GM10847 (cell line): Measurements from ENCODE around the gene FHOD3.

Experiments
- POLR2A ChIP-seq: IDR thresholded peaks from 2 replicates; pipeline ENCODE4 v1.6.1; 2011; ENCODE audit not compliant: insufficient read length; ENCODE audit errors: extremely low read depth

Gene FHOD3

DNA sequence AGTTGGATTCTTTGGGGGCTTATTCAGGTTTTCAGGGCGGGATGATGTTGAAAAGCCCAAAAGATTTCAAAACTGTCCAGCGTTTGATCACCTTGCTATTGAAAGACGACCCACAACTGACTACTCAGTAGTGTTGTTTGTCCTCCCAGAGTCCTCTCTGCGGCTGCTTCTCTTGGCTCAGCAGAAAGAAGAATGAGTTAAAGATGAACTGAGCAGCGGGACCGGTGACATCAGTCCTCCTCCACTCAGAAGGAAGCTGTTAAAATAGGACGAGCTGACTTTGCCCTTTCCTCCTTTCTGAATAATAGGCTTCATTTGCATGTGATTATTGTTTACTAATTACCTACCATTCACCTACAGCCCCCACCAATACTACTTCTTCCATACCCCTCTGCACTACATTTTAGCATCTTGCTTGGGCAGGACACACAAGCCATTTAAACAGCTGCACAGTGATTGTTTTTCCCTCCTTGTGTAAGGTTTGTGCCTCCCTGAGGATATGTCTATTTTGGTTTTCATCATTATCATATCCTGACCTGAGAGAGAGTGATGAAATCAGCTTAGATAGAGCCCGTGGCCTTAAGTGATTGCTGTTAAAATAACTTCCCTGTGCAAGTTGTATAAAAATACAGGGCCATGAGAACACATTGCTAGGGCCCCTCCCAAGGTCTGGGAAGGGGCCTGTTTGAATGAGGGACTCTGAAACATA, 261.8 kb downstream of the FHOD3 start:
- TF ChIP-seq POLR2A: no peak

DNA sequence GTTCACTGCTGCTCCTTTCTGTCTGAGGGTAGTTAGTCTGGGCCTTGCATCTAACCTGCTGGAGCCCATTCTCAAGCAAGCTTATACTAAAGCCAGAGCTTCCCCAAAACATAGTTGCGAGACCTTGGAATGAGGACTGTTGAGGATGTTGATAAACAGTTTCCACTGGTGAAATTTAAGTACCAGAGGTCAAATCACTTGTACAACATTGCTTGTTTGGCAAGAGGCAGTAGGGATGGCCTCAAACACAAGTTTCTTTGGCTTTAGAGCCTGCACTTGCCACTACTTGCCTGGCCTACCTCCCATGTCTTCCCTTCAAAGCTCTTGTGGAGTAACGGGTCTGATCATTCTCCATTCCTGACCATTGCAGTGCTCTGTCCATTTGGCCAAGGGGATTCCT, 262.7 kb downstream of the FHOD3 start:
- no peak for TF ChIP-seq POLR2A

DNA sequence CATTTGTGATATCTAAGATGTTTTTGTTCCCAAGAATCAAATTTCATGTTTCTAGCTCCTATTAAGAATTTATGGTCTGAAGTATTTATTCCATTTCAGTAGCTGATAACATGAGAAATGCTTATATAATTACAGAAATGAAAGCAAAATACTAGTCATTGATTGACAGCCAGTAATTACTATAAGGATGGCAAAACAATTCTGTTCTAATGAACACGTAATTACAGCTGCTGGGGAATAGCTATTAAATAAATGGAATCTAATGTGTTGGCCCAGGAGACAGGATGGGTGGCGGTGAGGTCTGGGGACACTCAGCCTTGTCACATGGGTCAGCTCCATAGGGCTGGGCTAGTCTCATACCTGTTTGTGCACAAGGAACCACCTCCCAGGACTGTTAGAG, 263.5 kb downstream of the FHOD3 start:
- TF ChIP-seq POLR2A: no peak

DNA sequence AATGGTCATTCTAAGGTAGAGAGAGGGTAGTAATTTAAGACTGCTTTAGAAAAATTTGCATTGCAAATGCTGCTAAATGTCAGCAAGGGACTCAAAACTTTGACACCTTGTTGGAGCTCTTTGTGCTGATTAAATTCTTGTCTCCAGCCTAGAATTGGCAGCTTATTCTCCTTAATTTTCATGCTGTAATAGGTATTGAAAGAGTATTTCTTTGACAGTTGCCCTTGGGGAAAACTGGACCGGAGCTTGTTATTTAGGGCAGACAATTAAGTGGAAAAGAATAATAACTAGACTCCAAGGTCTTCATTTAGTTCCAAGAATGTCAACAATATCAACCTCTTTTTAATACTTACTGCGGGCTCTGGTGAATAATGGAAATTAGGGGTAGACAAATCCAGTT, 267.3 kb downstream of the FHOD3 start:
- no peak for TF ChIP-seq POLR2A

DNA sequence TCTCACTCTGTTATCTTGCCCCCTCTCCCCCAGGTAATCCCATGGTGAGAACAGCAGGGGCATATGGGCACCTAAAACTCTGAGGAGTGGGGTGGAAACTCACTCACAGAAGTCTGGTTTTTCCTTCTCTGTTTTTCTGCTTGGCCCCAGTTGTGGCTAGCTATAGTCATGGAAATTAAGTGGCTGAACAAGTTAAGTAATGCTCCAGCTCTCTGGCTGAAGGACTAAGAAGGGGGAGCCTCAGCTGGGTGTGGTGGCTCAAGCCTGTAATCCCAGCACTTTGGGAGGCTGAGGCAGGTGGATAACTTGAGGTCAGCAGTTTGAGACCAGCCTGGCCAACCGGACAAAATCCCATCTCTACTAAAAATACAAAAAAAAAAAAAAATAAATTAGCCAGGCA, 270.3 kb downstream of the FHOD3 start:
- TF ChIP-seq POLR2A: no peak

DNA sequence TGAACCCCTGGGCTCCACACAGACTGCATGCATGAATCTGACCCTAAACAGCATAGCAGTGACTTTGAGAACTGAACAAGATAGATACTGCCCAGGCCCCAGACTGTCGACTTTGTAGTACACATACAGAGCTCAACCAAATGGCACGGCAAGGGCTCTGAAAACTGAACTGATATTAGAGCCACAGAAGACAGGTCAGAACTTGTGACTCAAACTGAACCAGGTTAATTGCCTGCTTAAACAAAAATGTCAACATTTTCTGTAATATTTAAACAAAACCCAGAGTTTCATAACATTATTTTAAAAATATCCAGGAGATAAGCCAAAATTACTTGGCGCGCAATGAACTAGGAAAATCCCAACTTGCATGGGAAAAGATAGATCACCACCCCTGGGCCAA, 271.0 kb downstream of the FHOD3 start:
- no peak for TF ChIP-seq POLR2A

DNA sequence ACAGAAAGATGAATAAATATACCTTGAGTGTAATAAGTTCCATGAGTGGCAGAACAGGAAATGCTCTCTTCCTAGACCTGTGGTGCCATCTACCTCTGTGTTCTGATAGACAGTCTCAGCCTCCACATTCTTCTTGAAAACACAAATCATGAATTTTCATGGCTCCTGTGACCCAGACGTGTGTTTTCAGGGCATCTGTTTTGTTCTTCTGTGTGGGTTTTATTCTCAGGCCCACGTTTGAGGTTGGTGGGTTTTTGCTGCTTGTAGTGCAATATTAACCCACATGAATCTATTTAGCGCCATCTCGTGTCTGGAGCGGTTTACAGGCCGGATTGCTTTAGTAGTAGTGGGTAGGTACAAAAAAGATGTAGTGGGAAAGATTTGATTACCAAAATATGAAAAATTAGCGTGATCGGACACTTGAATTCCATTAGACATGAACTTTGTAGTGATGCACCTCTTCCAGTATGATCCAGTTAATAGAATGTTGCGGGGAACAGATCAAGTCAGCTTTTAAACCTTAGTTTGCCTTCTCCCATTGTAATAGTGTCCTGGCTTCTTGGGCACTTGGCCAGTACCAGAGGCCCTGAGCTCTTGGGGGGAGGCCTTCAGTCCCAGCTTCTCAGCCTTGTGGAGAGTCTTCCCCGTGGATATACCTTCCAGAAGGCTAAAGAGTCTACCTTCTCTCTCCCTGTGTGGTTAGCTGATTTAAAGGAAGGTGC, 274.8 kb downstream of the FHOD3 start:
- no peak for TF ChIP-seq POLR2A

DNA sequence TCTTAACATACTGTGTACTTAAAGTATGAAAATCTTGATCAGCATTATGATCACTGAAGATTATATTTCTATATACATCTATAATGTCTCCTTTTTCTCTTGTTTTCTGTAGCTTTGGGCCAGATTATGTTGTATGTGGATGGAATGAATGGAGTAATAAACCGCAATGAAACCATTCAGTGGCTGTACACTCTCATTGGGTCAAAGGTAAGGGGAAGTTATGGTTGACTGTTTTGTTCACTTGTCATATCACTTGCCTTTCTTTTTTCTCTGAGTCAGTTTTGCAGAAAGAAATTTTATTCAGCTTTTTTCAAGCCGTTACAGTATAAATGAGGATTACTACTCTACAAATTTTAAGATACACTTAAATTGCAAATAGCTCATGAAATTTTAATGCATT, 278.8 kb downstream of the FHOD3 start:
- no peak for TF ChIP-seq POLR2A

DNA sequence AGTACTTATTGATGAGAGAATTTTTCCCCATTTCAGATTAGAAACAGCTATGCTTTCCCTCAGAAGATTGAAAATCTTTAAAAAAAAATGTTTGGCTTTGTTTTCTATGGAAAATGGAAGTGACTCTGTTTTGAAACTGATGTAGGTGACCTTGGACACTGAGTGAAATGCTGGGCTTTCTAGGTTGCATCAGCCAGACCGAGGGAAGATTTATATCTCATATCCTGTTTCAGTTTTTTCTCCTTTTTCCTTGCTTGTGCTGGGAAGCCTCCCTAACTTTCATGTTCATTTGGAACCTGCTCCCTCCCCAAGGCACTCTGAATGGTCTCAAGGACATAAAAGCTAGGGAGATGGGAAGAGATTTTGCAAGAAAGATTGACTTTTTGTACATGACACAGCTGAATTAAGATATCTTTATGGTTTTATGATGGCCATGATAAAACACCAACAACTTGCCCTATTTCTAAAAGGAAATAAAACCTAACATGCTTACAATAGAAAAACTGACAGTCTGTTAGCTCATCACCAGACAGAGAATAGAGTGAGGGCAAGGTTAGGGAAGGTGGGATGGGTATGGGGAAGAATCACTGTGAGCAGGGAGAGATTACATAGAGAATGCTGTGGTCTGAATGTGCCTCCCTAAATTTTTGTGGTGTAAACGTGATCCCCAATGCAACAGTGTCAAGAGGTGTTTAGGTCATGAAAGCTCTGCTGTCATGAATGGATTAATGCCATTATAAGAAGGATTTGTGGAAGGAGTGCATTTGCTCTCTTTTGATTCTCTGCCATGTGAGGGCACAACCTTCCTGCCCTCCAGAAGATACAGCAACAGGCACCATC, 281.6 kb downstream of the FHOD3 start:
- TF ChIP-seq POLR2A: no peak

DNA sequence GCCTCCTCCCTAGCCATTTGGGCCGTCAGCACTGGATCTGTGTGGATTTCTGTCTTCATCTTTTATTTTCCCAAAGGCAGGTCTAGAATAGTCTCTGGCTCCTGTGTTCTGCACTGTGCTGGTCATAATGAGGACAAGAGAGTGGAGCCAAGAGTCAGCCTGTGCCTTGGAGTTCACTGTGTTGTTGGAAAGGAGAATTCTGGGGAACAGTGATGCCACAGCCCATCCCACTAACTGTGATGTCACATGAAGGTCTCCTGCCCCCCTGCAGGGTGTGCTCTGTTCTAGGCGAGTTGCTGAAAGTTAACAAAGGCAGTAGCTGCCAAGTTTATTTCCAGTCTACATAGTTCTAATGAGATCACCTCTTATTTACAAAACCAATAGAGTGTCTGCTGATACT, 282.8 kb downstream of the FHOD3 start:
- TF ChIP-seq POLR2A: no peak

DNA sequence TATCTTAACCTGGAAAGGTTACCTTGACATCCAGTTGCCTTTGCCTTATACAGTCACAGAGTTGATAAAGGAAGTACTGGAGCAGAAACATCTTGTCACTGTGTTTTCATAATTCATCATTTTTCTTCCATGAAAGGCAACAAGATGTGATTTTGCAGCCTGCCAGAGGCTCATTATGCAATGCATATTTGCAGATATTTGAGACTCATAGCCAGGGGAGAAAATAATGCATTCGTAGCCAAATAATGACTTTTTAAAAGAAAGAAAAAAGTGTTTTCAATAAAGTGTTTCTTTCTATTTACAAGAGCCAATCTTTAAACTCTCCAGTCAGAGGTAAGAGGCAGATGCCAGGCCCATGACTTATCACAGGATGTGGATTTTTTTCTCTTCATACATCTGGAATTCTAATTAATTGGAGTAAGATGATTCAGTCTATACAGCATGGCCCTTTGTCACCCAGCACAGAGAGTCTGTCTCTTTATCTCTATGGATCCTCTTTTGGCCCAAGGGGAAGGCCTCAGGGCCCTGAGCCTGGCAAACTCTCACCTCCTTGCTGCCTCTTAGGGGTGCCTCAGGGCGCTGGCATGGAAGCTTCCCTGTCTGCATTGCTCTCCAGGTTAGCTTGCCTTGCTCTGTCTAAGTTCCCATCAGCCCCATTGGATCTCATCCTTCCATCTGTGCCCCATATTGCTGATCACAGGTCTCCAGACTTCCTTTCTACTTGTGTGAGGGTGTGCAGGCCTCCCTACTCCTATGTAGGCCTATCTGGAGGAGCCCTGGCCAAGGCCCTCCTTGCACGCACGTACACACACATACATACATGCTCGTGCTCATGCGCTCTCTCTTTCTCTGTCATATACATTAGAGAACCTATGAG, 283.6 kb downstream of the FHOD3 start:
- no peak for TF ChIP-seq POLR2A

DNA sequence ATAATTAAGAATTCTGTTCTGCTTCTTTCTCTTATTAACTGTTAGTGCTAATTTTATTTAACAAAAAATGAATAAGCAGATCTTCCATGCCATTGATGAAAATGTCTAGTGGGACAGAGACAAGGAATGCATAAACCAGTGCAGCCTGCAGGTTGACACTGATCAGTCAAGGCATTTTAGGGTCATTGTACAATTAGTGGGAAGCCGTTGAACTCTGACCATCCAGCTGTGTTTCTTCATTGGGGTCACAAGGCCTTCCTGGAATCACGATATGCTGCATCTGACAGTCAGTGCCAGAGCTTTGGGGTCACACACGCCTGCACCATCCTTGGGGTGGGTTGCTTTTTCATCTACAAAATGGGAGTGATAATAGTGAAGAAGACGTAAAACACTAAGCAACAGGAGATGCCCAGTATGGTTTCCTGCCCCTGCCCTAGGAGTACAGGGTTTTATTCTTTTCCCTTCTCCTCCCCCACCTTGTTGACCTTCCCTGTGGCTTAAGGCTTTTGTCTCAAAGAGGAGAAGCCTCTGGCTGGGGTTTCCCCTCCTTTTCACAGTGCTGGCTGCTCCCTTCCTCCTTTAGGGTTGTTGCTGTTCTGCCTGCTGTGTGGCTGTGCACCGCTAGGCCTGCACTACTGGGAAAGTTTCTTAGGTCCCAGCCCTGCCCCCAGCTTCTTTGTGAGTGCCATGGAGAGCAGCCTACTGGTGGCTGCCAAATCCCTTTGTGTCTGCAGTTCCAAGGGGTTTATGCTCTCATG, 285.7 kb downstream of the FHOD3 start:
- TF ChIP-seq POLR2A: no peak

DNA sequence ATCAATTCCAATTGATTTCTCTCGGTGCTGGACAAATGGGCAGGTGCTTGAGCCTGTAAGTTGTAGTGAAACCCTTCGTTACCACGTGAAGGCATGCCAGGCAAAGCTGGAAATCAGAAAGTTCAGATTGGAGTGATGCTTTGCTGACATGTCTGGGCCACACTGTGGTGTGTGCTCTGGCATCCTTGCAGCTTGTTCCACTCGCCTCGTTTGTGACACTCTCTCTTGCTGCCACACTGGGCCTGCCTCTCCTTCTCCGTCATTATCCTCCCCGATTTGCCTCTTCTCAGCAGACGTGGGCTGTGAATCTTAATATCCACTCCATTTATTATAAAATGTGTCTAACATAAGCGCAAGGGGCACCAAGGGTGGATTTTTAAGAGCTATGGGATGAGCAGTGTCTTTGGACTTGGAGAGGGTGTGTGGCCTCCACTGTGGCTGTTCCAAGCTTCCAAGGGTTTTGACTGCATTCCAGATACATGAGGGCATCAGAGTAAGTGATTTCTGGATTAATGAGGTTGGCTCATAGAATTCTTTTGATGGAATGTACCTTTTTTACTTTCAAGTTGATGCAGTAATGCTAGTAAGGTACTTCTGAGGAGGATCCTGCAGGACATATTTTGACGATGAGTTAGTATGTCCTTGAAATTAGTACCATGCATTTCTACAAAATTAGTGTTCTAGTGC, 292.5 kb downstream of the FHOD3 start:
- no peak for TF ChIP-seq POLR2A
